ENCODE data around the gene VPS41.

VPS41 gene

GRCh38 chr7:38829488-38830165, 79.4 kb downstream of the VPS41 start:
- no peak for DNase-seq (ENCODE audit: low spot score in 2 of 2)
- no peak for ATAC-seq (ENCODE audit: low read depth)
- Mint-ChIP-seq H3K36me3 (peaks cover 7% of the 10 kb centered on the region), H3K27me3 (no peaks in the 10 kb centered on the region), H3K4me3 (no peak overlapping the region), H3K4me1 (peaks cover 22% of the 10 kb centered on the region), H3K27ac (peak overlapping the region; percentile 79), H3K9me3 (no peaks in the 10 kb centered on the region)

DNA sequence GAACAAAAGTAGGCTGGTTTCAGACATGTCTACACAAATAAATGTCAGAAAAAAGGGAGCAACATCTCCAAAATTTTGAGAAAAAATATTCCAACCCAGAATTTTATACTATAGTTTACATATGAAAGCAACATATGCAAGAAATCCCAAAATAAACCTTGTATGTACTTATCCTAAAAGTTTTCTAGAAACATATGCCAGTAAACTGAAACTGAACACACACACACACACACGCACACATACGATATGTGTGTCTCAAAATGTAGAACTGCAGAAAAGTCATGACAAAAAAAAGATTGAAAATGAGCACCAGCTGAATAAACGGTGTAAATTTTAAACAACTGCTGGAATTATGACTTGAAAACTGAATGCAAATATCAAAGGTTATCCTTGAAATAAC, 81.0 kb downstream of the VPS41 start:
- H3K36me3 Mint-ChIP-seq, result peaks cover 11% of the 10 kb centered on the region
- no peaks in the 10 kb centered on the region for H3K9me3 Mint-ChIP-seq
- DNase-seq (ENCODE audit: low spot score in 2 of 2), result no peak
- no peak for ATAC-seq (ENCODE audit: low read depth)
- peaks cover 18% of the 10 kb centered on the region for H3K4me1 Mint-ChIP-seq
- no peak overlapping the region for H3K4me3 Mint-ChIP-seq
- H3K27ac Mint-ChIP-seq, result no peak overlapping the region
- H3K27me3 Mint-ChIP-seq, result no peaks in the 10 kb centered on the region

DNA sequence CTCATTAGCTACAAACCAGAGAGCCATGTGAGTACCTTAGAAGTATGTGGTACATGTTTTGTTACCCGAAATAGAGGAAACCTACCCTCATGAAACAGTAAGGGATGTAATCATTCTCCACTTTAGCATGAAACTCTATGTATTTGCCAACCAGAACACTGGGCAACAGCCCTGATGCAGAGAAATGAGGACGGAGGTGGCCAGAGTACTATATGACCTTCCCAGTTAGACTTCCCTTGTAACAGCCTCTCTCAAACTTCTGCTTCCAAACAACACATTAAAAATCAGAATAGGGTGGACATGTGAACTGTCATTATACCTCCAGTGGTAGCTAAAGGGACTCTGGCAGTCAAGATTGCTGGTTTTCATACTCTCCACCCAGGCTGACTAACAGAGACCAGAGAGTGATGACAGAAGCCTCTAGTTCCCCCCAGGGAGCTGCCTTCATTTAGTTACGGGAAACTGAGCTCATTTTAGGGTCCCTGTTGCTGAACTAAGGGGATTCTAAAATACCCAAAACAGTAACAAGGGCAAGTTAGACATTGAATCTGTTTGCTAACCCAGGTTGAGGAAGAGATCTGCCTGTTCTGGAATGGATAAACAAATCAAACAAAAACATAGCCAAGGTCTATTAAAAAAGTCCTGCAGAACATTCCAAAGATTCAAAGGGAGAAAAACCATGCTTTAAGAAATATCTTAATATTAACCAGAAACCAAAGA, 83.1 kb downstream of the VPS41 start:
- ATAC-seq (ENCODE audit: low read depth), result no peak
- peak overlapping the region; percentile 46 for H3K27ac Mint-ChIP-seq
- no peak overlapping the region for H3K4me3 Mint-ChIP-seq
- no peaks in the 10 kb centered on the region for H3K27me3 Mint-ChIP-seq
- H3K36me3 Mint-ChIP-seq, result peaks cover 12% of the 10 kb centered on the region
- no peak for DNase-seq (ENCODE audit: low spot score in 2 of 2)
- no peaks in the 10 kb centered on the region for H3K9me3 Mint-ChIP-seq
- H3K4me1 Mint-ChIP-seq, result peaks cover 12% of the 10 kb centered on the region

GRCh38 chr7:38824948-38825347, 84.0 kb downstream of the VPS41 start:
- no peak for DNase-seq (ENCODE audit: low spot score in 2 of 2)
- Mint-ChIP-seq H3K27ac (no peak overlapping the region), H3K36me3 (peaks cover 10% of the 10 kb centered on the region), H3K9me3 (no peaks in the 10 kb centered on the region), H3K4me3 (no peak overlapping the region), H3K27me3 (no peaks in the 10 kb centered on the region), H3K4me1 (peaks cover 12% of the 10 kb centered on the region)
- ATAC-seq (ENCODE audit: low read depth), result no peak

DNA sequence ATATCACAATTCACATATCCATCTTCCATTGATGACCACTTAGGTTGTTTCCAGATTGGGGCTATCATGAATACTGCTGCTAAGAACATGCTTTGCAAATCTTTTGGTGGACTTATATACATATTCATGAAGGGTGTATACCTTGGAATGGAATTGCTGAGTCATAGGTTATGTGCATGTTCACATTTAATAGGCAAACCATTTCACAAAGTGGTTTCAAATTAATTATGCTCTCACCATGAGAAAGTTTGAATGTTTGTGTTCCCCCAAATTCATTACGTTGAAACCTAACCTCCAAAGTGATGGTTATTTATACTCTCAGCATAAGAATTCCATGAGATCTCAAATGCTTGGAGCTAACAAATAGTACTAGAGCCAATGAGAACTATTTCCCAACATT, 86.4 kb downstream of the VPS41 start:
- H3K36me3 Mint-ChIP-seq, result peaks cover 9% of the 10 kb centered on the region
- H3K9me3 Mint-ChIP-seq, result no peaks in the 10 kb centered on the region
- H3K4me3 Mint-ChIP-seq, result no peak overlapping the region

DNA sequence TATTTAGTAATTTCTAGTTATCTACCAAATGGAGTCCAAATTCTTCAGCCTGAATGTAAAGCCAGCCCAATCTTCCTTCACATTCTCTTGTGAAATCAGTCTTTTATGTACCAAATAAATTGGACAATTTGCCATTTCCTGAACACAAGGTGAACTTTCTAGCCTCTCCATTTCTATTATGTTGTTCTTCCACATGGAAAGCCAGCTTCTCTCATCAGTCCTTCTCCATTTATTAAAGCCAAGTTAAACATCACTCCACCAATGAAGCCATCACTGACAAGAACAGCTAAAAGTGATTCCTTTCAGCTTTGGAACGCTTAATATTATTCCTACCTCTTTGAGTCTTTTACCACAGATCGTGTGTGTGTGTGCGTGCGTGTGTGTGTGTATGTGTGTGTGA, 88.4 kb downstream of the VPS41 start:
- Mint-ChIP-seq H3K4me1 (peaks cover under 1% of the 10 kb centered on the region), H3K9me3 (no peaks in the 10 kb centered on the region), H3K27ac (no peak overlapping the region), H3K27me3 (no peaks in the 10 kb centered on the region), H3K36me3 (peaks cover 17% of the 10 kb centered on the region), H3K4me3 (no peak overlapping the region)
- ATAC-seq (ENCODE audit: low read depth) (no peak), DNase-seq (ENCODE audit: low spot score in 2 of 2) (no peak)

More for the DNA sequence above, 86.4 kb downstream of the VPS41 start:
- H3K4me1 Mint-ChIP-seq, result peaks cover 11% of the 10 kb centered on the region
- no peak overlapping the region for H3K27ac Mint-ChIP-seq
- DNase-seq (ENCODE audit: low spot score in 2 of 2) (no peak), ATAC-seq (ENCODE audit: low read depth) (no peak)
- H3K27me3 Mint-ChIP-seq, result no peaks in the 10 kb centered on the region

GRCh38 chr7:38819463-38819862, 89.5 kb downstream of the VPS41 start:
- DNase-seq (ENCODE audit: low spot score in 2 of 2) (no peak), ATAC-seq (ENCODE audit: low read depth) (no peak)
- Mint-ChIP-seq H3K9me3 (no peaks in the 10 kb centered on the region), H3K4me3 (no peak overlapping the region), H3K27ac (no peak overlapping the region), H3K27me3 (no peaks in the 10 kb centered on the region), H3K4me1 (no peaks in the 10 kb centered on the region), H3K36me3 (peaks cover 18% of the 10 kb centered on the region)

- Mint-ChIP-seq H3K27me3 (no peaks in the 10 kb centered on the region), H3K4me1 (peaks cover 4% of the 10 kb centered on the region), H3K36me3 (peaks cover 19% of the 10 kb centered on the region), H3K4me3 (no peak overlapping the region), H3K9me3 (no peaks in the 10 kb centered on the region), H3K27ac (no peak overlapping the region)
- DNase-seq (ENCODE audit: low spot score in 2 of 2) (no peak), ATAC-seq (ENCODE audit: low read depth) (no peak)
These were observed 91.5 kb downstream of the VPS41 start for GRCh38 chr7:38817526-38817925.

DNA sequence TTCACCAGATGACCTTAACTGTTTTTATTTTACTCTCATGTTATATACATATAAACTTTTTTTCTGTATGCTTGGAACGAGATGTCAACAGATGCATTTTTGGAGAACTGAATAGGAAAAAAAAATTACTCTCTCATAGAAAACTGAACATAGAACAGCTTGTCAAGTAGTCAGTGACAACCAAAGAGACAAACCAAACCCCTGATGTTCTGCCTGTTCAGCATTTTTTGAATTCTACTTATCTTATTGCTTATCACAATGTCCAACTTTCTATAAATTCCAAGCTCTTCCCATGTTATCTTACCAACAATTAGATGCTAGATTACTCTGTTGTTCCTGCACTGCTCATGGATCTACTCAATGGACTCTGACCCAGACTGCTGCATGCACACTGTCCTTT, 95.2 kb downstream of the VPS41 start:
- no peaks in the 10 kb centered on the region for H3K9me3 Mint-ChIP-seq
- H3K36me3 Mint-ChIP-seq, result peaks cover 21% of the 10 kb centered on the region
- no peak overlapping the region for H3K27ac Mint-ChIP-seq
- H3K4me1 Mint-ChIP-seq, result peaks cover 4% of the 10 kb centered on the region
- ATAC-seq (ENCODE audit: low read depth), result no peak
- no peaks in the 10 kb centered on the region for H3K27me3 Mint-ChIP-seq
- DNase-seq (ENCODE audit: low spot score in 2 of 2), result no peak
- H3K4me3 Mint-ChIP-seq, result no peak overlapping the region

- Mint-ChIP-seq H3K4me1 (no peaks in the 10 kb centered on the region), H3K9me3 (no peaks in the 10 kb centered on the region)
These were observed 102.1 kb downstream of the VPS41 start for GRCh38 chr7:38806912-38807311.

DNA sequence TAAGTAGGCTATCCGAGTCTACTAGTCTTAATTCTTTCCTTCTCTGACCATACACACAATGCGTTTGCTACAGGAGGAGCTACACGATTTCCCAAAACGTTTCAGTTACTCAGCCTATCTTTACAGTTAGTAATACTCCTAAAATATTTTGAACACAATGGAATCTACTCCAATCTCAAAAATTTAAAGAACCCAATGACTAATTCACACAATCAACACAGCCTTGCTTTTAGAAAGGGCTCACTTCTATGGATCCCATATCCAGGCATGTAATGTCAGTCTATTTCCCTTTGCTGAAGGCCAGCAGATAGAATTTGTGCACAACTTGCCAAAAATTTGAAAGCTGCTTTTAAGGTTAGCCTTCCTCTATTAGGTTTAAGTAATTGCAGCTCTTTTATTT, 107.2 kb downstream of the VPS41 start:
- Mint-ChIP-seq H3K27ac (peak overlapping the region; percentile 5), H3K9me3 (no peaks in the 10 kb centered on the region), H3K36me3 (peaks cover 6% of the 10 kb centered on the region), H3K4me1 (no peaks in the 10 kb centered on the region), H3K4me3 (no peak overlapping the region), H3K27me3 (no peaks in the 10 kb centered on the region)
- ATAC-seq (ENCODE audit: low read depth) (no peak), DNase-seq (ENCODE audit: low spot score in 2 of 2) (no peak)

More at GRCh38 chr7:38806912-38807311, 102.1 kb downstream of the VPS41 start:
- H3K36me3 Mint-ChIP-seq, result peaks cover 5% of the 10 kb centered on the region
- H3K27ac Mint-ChIP-seq, result no peak overlapping the region
- ATAC-seq (ENCODE audit: low read depth) (no peak), DNase-seq (ENCODE audit: low spot score in 2 of 2) (no peak)
- no peaks in the 10 kb centered on the region for H3K27me3 Mint-ChIP-seq
- no peak overlapping the region for H3K4me3 Mint-ChIP-seq

DNA sequence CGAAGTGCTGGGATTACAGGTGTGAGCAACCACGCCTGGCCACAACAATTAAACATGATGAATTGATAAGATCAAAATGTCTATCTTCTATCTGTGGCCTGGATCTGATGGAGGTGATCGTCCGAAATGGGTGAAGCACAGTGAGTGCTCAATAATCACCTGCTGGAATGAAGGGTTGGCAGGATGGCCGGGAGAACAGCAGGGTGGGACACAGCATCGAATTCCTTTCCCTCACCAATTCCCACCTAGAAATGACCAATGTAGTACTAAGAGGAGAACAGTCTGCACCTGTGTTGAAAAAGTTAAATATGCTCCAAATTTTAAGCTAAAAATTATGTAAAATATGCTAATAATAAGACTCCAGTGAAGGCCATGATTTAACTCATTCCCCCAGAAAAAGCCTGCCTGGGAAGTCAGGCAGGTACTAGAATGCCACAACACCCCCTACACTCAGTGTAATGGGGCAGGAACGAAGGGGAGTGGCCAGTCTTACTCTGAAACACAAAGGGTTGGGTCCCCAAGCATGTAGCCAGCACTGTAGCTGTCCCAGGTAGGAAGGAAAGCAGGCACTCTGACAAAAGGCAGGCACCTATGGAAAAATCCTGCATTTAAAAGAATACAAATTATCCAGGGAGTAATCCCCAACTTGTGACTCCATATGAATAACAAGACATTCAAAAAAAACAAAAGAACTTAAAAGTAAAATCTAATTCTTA, 110.3 kb downstream of the VPS41 start:
- ATAC-seq (ENCODE audit: low read depth), result no peak
- no peak overlapping the region for H3K4me3 Mint-ChIP-seq
- peaks cover 21% of the 10 kb centered on the region for H3K36me3 Mint-ChIP-seq

GRCh38 chr7:38796626-38797501, 112.1 kb downstream of the VPS41 start:
- H3K9me3 Mint-ChIP-seq, result no peaks in the 10 kb centered on the region
- H3K27ac Mint-ChIP-seq, result peak overlapping the region; percentile 83
- no peaks in the 10 kb centered on the region for H3K4me1 Mint-ChIP-seq
- H3K36me3 Mint-ChIP-seq, result peaks cover 29% of the 10 kb centered on the region
- no peaks in the 10 kb centered on the region for H3K27me3 Mint-ChIP-seq
- H3K4me3 Mint-ChIP-seq, result no peak overlapping the region
- DNase-seq (ENCODE audit: low spot score in 2 of 2) (peak; percentile 34 to 45), ATAC-seq (ENCODE audit: low read depth) (no peak)

More for the DNA sequence above, 110.3 kb downstream of the VPS41 start:
- no peaks in the 10 kb centered on the region for H3K9me3 Mint-ChIP-seq
- DNase-seq (ENCODE audit: low spot score in 2 of 2), result no peak
- H3K27ac Mint-ChIP-seq, result no peak overlapping the region
- no peaks in the 10 kb centered on the region for H3K4me1 Mint-ChIP-seq
- no peaks in the 10 kb centered on the region for H3K27me3 Mint-ChIP-seq

All from memory B cell (primary cell).